Measurements from ENCODE around the gene ADGRA1.
"Not testable (repeated sequence)": the region's sequence is repeated elsewhere in the genome, so short reads cannot be mapped to it uniquely, and the experiment has no call there.

ADGRA1 gene

DNA sequence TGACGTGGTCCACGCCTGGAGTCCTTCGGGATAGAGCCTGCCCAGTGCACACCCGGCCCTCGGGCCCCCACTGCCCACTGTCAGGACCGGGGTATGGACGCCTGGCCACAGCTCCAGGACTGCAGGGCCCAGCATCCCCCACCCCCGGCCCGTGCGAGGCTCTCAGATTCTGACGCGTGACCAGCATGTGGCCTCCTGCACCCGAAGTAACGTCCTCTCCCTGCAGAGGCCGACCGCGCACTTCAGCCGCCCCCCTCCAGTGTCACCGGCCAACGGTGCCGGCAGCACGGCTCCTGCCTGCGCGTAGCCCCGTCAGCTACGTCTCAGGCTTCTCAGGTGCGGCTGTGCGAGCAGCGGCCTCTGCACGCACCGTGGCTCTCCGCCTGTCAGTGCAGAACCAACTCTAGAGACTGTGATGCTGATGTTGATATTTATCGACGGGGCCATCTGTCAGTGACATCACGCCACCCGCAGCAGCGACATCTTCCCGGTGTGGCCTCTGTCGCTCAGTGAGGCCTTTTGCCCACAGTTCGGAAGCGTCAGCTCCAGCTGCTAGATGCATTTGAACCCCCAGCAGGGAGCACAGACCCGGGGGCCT, 40.1 kb upstream of the ADGRA1 start:
- no peak for DNase-seq (ENCODE audit: low read depth)
- TF ChIP-seq, protein P1, sequence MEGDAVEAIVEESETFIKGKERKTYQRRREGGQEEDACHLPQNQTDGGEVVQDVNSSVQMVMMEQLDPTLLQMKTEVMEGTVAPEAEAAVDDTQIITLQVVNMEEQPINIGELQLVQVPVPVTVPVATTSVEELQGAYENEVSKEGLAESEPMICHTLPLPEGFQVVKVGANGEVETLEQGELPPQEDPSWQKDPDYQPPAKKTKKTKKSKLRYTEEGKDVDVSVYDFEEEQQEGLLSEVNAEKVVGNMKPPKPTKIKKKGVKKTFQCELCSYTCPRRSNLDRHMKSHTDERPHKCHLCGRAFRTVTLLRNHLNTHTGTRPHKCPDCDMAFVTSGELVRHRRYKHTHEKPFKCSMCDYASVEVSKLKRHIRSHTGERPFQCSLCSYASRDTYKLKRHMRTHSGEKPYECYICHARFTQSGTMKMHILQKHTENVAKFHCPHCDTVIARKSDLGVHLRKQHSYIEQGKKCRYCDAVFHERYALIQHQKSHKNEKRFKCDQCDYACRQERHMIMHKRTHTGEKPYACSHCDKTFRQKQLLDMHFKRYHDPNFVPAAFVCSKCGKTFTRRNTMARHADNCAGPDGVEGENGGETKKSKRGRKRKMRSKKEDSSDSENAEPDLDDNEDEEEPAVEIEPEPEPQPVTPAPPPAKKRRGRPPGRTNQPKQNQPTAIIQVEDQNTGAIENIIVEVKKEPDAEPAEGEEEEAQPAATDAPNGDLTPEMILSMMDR (IDR thresholded peaks at IDR 0.05; ENCODE audit: low read depth, low read length, missing control alignments), result no peak
- in situ Hi-C loops (cut with HindIII; ENCODE audit: low sequenced_read_pairs), result no loop called here
- no peak overlapping the region for H3K4me3 ChIP-seq (ENCODE audit: low read depth, low read length)

DNA sequence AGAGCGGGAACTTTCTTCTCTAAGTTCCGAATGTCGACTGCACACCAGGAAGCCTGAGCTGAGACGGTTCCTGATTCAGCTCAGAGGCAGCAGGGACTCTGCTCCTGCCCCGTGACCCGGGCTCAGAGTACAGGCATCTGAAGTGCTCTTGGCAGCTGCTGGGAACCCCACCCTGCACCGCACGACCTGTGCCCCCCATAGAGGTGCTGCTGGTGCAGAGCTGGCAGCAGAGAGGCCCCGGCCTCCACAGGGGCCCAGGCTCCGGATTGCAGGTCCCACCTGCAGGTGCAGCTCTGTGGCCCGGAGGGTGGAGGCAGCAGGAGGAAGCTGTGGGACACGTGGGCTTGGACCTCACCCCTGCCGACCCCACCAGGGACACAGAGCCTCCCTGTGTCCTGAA, 39.5 kb upstream of the ADGRA1 start:
- DNase-seq (ENCODE audit: low read depth), result no peak
- TF ChIP-seq, protein P1 (IDR thresholded peaks at IDR 0.05; ENCODE audit: low read depth, low read length, missing control alignments), result no peak
- in situ Hi-C loops (cut with HindIII; ENCODE audit: low sequenced_read_pairs), result no loop called here
- H3K4me3 ChIP-seq (ENCODE audit: low read depth, low read length), result no peak overlapping the region

DNA sequence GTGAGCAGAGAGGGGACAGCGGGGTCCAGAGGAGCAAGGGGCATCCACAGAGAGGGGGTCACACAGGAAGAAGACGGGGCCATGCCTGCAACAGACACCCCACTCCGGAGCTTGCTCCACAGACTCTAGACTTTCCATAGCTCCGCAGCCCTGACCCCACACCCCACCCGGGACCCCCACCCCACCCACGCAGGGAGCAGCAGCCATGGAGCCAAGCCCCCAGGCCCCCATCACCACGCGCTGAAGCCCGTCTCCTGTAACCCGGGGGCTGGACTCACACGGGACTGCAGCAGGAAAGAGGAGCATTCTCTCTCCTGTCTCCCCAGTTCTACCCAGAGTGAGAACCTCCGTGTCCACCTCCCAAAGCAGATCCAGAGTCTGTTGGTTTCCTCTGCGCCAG, 38.8 kb upstream of the ADGRA1 start:
- TF ChIP-seq, protein P1 (IDR thresholded peaks at IDR 0.05; ENCODE audit: low read depth, low read length, missing control alignments), result no peak
- in situ Hi-C loops (cut with HindIII; ENCODE audit: low sequenced_read_pairs), result no loop called here

DNA sequence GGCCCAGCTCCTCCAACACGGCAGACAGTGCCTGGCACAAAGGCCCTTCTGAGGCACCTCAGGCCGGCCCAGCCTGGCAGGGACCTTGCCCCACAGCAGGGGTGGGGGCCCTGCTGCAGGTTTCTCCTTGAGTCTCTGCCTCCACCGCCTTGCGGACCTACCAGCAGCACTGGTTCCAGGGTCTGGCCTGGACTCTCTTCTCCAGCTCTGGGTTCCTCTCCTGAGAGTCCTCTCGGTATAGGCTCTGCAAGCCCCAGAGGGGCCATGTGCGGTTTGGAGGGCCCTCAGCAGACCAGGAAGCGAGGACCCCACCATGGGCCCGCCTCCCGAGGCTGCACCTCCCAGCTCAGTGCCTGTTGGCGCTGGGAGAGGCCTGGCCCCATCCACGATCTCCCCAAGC, 38.1 kb upstream of the ADGRA1 start:
- H3K4me3 ChIP-seq (ENCODE audit: low read depth, low read length), result no peak overlapping the region
- TF ChIP-seq, protein P1 (IDR thresholded peaks at IDR 0.05; ENCODE audit: low read depth, low read length, missing control alignments), result no peak
- no peak for DNase-seq (ENCODE audit: low read depth)
- in situ Hi-C loops (cut with HindIII; ENCODE audit: low sequenced_read_pairs), result no loop called here

More for the DNA sequence above, 38.8 kb upstream of the ADGRA1 start:
- no peak for DNase-seq (ENCODE audit: low read depth)
- H3K4me3 ChIP-seq (ENCODE audit: low read depth, low read length), result no peak overlapping the region

DNA sequence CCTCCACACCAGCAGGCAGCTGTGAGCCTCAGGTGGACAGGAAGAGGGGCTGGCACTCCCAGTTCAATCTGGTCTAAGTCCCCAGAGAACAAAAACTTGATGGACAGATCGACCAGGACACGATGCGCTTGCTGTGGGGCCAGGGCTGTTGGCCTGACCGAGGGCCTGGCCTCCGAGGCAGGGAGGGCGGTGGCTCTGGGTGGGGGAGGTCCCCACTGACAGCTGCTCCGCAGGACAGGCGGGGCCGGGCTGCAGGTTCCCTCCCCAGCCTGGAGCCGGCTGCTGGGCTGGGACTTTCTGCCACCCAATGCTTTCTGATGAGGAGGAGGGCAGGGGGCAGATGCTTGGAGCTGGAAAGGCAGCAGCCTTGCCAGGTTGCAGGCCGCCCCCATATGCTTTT, 37.4 kb upstream of the ADGRA1 start:
- TF ChIP-seq, protein P1 (IDR thresholded peaks at IDR 0.05; ENCODE audit: low read depth, low read length, missing control alignments), result no peak
- in situ Hi-C loops (cut with HindIII; ENCODE audit: low sequenced_read_pairs), result no loop called here
- H3K4me3 ChIP-seq (ENCODE audit: low read depth, low read length), result no peak overlapping the region
- no peak for DNase-seq (ENCODE audit: low read depth)

DNA sequence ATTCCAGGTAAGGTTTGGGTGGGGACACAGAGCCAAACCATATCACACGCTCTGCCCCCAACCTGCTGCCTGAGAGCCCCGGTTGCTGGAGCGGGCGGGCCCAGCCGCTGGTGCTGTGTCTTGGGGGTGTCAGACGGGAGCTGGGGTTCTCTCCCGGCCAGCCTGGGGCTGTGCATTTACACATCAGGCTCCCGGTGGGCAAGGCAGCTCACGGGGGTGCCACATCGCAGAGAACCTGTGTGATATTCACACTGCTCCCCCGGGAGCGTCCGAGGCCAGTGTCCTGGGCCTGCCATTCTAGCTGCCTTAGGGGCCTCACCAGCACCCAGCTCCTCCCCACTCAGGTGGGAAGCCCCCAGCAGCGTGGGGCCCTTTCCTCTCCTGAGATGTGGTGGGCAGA, 35.6 kb upstream of the ADGRA1 start:
- no peak for DNase-seq (ENCODE audit: low read depth)
- TF ChIP-seq, protein P1 (IDR thresholded peaks at IDR 0.05; ENCODE audit: low read depth, low read length, missing control alignments), result no peak
- H3K4me3 ChIP-seq (ENCODE audit: low read depth, low read length), result no peak overlapping the region
- in situ Hi-C loops (cut with HindIII; ENCODE audit: low sequenced_read_pairs), result no loop called here

DNA sequence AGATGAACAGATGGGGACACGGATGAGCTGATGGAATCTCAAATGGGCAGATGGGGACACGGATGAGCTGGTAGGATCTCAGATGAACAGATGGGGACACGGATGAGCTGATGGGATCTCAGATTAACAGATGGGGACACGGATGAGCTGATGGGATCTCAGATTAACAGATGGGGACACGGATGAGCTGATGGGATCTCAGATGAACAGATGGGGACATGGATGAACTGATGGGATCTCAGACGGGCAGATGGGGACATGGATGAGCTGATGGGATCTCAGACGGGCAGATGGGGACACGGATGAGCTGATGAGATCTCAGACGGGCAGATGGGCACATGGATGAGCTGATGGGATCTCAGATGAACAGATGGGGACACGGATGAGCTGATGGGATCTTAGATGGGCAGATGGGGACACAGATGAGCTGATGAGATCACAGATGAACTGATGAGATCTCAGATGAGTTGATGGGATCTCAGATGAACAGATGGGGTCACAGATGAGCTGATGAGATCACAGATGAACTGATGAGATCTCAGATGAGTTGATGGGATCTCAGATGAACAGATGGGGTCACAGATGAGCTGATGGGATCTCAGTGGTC, 34.1 kb upstream of the ADGRA1 start:
- in situ Hi-C loops (cut with HindIII; ENCODE audit: low sequenced_read_pairs); DNase-seq (ENCODE audit: low read depth); H3K4me3 ChIP-seq (ENCODE audit: low read depth, low read length): not testable (repeated sequence)
